CD4-positive, alpha-beta T cell treated with Interleukin-4 for 1 hour (primary cell): ENCODE data around the gene GRK2.
"Not testable (repeated sequence)": the region's sequence is repeated elsewhere in the genome, so short reads cannot be mapped to it uniquely, and the experiment has no call there.

Experiments used
- DNase-seq, 2 donors: peaks; one replicate each; pipeline ENCODE4 v3.0.0-alpha.2; 2020 to 2022

Gene GRK2

DNA sequence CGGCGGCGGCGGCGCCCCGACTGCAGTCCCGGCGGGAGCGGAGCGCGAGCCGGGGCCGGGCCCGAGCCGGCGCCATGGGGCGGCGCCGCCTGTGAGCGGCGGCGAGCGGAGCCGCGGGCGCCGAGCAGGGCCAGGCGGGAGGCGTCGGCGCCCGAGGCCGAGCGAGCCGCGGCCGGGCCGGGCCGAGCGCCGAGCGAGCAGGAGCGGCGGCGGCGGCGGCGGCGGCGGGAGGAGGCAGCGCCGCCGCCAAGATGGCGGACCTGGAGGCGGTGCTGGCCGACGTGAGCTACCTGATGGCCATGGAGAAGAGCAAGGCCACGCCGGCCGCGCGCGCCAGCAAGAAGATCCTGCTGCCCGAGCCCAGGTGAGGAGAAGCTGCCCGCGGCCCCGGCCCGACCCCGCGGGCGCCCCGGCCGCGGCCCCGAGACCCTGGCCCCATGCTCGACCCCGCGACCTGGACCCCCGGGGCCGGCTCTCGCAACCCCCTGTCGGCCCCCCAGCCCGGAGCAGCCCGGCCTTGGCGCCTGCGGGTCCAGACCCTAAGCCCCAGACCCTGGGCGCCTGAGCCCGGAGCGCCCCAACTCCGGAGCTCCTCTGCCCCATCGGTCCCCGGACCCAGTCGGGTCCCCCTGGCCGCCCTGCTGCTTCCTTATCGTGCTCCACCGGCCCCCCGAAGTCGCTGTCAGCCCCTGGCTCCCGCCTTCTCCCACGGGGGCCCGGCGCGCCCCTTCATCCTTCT is at the start of gene GRK2:
GRK2 (plus strand) TSS at position 25 of the 739 bp plus-strand sequence; CDS start at position 252, 227 bp downstream.
- peak in 1 of 2 donors; percentile 42 for DNase-seq

DNA sequence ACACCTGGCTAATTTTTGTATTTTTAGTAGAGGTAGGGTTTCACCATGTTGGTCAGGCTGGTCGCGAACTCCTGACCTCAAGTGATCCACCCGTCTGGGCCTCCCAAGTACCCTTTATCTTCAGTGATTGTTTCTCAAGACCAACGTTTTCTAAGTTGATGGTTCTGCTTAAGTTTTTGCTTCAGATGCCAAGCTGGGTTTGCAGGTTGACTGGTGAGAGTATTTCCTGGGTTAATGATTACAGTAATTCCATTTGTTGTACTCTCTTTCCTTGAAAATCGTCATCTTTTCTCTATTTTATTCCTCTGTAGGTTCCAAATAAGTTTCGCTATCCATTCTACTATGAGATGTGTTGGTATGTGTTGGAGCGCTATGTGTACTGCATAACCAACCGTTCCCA is 38.5 kb upstream of the GRK2 start:
- DNase-seq, result no peak

DNA sequence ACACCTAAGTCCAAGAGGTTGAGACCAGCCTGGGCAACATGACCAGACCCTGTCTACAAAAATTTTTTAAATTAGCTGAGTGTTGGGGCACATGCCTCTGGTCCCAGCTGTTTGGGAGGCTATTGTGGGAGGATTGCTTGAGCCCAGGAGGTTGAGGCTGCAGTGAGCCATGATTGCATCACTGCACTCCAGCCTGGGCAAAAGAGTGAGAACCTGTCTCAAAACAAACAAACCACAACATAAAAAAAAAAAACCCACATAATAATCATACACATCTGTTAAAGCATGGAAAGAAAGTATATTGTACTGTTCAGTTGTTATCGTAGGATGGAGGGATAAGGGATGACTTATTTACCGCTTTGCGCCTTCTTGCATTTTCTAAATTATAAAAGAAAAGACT is 35.9 kb upstream of the GRK2 start:
- no peak for DNase-seq

DNA sequence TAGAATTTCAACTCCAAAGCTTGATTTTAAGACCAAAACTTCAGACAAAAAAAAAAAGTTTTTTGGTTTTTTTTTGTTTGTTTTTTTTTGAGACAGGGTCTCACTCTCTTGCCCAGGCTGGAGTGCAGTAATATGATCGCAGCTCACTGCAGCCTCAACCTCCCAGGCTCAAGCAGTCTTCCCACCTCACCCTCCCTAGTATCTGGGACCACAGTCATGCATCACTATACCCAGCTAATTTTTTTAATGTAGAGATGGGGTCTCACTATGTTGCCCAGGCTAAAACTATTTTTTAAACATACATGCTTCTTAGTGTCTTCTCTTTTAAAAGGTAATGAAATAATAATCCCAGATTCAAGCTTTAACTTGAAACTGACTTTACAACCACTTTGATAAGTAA is 35.4 kb upstream of the GRK2 start:
- DNase-seq, result no peak

DNA sequence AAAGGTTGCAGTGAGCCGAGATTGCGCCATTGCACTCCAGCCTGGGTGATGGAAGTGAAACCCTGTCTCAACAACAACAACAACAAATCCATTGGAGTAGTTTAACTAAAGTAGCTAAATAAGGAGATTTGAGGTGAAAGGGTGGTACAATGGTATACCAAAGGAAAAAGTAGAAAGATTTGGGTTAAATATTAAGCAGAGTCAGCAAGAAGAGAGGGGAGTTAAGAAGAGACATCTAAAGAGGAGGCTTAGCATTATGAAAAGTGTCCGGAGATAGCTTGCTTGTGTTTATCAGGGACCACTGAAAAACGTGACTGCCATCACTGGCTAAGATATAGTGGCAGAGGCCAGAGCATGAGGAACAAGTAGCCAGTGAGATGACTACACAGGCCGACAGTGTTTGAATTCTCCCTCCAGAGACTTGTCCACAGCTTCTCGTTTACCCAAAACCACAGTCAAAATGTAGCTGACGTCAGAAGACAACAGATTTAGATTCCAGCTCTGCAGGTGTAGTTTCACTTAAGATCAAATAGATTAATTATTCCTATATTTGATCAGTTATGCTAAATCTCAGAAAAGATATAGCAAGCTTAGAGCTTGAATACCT is 32.6 kb upstream of the GRK2 start:
- no peak for DNase-seq

DNA sequence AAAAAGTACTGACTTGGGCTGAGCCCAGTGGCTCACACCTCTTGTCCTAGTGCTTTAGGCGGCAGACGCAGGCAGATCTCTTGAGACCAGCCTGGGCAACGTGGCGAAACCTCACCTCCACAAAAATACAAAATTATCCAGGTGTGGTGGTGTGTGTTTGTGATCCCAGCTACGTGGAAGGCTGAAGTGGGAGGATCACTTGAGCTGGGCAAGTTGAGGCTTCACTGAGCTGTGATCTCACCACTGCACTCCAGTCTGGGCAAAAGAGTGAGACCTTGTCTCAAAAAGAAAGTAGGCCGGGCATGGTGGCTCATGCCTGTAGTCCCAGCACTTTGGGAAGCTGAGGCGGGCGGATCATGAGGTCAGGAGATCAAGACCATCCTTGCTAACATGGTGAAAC is 31.7 kb upstream of the GRK2 start:
- not testable (repeated sequence) for DNase-seq

DNA sequence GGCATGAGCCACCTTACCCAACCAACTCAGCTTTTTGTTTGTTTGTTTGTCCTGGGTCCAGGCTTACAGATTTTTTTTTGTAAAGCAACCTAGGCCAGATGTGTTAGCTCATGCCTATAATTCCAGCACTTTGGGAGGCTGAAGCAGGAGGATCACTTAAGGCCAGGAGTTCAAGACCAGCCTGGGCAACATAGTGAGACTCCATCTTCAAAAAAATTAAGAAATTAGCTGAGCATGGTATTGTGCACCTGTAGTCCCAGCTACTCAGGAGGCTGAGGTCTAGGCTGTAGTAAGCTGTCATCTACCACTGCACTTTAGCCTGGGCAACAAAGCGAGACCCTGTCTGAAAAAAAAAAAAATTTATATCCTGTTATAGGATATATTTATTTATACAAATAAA is 28.7 kb upstream of the GRK2 start:
- no peak for DNase-seq

DNA sequence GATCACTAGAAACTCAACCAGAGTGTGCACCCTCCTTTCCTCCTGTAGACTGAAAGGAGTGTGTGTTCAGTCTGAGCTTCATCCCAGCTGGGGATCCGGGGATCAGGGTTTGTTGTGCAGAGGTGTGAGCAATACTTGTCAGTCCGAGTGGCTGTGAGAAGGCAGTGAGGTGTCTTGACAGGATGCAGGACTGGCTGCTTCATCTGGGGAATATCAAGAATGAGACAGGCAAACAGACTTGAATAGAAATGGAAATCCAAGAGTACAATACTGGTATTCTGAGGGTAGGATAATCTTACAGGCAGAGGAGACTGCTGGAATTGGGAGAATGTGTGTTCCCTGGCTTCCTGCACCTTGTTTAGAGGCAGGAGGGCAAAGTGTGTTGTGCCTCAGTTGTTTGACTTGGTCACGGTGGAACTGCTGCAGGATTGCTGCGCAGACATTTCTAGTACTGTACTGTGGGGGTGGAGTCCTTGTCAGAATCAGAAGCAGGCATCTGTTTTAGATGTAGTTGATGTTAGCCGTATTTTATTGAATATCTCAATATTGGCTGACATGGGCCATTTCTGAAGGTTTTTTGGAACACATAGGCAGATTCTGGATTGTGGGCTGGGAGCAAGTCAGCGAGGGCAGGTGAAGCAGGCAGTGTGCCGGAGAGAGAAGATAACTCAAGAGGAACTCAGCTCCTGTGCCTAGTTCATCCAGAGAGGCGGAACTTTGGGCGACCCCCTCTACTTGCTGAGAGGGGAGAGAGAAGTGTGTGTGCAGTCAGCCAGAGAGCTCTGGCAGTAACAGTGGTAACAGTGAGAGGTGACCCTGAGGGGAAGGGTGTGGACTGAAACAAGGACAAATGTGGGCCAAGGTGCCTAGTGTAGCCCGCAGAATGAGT is 27.1 kb upstream of the GRK2 start:
- DNase-seq, result no peak

DNA sequence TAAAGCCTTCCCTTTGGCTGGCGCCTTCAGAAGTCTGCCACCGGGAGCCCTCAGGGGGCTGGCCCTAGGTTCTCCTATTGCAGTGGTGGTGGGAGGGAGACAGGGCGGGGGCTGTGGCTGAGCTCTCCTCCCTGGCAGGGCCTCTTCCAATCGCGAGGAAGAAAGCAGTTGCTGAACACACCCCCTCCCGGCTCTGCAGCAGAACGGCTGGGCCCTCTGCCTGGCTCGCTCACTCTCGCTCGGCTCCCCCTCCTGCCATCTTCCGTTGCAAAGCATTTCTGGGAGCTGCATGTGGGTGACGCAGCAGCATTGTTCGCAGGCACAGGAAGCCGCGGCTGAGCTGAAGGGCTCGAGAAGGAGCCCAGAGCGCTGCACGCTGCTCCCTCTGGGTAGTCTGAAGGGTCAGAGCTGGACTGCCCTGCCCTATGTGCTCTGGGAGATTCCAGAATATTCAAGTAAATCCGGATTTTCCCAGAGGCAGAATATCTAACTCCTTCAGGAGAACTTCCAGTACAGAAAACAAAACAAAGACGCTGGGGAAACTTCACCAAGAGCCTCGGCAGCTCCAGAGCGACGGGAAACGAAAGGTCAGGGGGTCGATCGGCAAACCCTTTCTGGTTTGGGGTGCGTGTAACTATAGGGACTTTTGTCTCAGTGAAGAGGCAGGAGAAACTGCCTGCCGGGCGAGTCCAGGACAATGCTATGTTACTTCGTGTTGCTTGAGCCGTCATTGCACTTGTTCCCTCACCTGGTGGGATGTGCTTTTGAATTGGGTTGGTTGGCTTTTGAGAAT is 26.3 kb upstream of the GRK2 start:
- peak; percentile 98 for DNase-seq

DNA sequence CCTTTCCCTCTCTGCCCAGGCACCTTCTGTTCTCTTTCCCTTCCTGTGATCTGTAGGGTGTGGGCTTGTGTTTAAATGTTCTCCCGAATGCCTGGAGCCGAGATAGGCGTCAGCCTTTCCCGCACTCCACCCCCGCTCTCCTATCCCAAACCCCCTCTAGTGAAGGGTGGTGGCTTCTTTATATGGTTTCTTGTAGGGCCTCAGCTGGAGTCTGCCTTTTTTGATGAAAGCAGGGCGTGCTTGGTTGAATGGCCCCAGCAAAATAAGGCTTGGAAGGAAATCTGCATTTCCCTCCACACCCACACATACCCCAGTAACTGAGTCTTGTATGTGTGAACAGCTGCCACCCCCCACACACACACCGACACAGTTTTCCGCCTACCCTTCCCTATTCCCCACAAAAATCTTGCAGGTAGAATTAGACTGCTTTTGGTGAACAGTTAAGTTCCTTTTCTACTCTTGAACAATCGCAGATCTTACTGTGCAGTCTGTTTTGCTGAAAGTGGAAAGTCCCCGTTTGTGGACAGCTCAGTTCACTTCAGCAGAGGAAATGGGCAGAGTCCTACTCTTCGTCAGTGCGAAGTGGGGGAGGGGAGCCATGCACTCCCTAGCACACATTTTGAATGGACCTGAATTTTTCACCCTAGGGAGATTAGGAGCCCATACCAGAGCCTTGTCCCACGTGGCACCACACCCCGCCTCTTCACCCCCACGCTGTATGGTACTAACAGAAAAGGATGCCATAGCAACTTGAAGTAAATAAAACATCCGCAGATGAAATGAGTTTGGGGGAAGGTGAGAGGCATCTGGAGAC is 25.5 kb upstream of the GRK2 start:
- peak; percentile 92 for DNase-seq

DNA sequence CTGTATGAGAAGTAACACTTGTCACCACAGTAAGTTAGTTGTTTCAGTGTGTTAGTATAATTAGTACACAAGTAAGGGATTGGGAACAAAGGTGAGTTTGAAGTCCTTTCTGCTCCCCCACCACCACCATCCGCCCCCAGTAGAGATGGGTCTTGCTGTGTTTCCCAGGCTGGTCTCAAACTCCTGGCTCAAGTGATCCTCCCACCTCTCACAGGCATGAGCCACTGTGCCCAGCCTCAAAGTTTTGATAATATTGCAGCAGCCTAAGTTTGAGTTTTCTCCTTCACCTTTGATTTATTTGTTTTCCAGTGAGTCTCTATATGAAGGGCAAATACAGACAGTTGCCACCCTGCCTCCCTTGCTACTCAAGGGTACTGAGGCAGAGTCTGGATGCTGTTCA is 23.7 kb upstream of the GRK2 start:
- no peak for DNase-seq

DNA sequence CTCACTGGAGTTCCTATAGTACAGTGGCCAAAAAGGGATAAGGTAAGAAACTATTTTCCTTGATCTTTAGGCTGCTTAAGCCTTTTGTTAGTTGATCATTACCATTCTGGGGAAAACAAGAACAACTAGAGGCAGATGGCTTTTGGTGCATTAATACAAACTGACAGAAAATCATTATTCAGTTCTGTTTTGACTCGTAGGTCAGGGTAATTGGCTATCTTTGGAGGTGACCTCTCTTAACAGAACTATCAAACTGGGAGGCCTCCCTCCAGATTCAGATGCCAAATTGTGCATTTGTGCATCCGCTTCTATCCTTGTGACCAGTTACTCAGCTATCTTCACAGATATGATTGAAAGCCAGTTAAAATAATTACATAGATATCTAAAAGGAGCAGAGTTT is 23.2 kb upstream of the GRK2 start:
- no peak for DNase-seq

DNA sequence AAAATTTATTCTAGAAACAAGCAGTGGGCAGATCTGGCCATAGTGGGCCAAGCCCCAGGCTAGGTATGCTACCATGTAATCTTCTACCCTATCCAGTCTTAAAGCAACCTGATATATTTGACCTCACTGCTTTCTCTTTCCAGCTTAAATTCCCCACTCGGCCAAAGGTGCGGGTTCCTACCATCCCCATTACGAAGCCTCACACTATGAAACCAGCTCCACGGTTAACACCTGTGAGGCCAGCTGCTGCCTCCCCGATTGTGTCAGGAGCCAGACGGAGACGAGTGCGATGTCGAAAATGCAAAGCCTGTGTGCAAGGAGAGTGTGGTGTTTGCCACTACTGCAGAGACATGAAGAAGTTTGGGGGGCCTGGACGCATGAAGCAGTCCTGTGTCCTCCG is 21.2 kb upstream of the GRK2 start:
- DNase-seq, result no peak

DNA sequence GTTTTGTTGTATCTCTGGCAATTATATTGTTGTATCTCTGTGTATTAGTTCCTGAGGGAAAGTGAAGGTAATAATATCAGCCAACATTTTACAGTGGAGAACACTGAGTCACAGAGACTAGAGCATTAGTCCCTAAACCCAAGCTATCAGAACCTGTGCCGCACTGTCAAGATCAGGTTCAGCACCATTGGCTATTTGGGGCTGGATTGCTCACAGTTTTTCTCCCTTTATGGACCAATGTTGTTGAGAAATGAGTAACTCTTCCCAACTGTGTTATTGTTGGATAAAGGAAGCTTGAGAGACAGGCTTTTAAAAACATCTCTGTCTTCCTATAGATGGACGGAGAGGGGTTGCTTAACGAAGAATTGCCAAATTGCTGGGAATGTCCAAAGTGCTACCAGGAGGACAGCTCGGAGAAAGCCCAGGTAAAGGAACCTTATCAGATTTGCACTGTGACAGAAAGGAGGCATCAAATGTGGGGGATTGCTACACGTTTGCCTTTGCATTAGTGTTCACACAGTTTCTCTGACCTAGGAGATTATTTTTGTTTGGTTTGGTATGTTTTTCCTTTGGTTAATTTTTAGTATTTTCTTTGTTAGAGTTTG is 18.2 kb upstream of the GRK2 start:
- DNase-seq, result no peak

DNA sequence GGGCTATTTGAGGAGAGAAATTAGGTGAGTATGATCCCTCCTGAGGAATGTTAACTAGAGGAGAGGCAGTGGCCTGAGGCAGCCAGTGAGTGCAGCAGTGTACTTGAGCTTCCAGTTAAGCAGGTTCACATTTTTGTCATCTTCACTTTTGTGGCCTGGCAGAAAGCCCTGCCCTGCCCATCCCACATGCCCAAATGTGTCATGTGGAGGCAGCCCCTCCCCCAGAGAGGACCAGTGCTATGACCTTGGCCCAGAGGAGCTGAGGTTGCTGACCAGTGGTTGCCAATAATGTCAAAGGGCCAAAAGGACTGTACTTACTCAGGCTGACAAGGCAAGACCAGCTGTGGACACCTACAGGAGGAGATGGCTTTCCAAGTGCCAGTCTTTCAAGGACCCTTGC is 17.6 kb upstream of the GRK2 start:
- no peak for DNase-seq

DNA sequence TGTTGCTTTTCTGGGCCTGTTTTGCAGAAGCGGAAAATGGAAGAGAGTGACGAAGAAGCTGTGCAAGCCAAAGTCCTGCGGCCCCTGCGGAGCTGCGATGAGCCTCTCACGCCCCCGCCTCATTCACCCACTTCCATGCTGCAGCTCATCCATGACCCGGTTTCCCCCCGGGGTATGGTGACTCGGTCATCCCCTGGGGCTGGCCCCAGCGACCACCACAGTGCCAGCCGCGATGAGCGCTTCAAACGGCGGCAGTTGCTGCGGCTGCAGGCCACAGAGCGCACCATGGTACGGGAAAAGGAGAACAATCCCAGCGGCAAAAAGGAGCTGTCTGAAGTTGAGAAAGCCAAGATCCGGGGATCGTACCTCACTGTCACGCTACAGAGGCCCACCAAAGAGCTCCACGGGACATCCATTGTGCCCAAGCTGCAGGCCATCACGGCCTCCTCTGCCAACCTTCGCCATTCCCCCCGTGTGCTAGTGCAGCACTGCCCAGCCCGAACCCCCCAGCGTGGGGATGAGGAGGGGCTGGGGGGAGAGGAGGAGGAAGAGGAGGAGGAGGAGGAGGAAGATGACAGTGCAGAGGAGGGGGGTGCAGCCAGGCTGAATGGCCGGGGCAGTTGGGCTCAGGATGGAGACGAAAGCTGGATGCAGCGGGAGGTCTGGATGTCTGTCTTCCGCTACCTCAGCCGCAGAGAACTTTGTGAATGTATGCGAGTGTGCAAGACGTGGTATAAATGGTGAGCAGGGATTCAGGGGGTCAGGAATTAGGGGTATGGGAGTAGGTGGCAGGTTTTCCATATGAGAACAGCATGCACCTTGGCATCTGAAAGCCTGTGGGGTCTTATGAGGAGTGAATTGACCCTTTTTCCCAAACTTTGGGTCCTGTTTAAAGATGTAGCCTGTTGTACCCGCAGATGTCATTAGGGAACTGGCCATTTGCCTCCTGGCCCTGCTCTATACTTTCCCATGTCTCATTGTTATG is 15.9 kb upstream of the GRK2 start:
- DNase-seq, result no peak

DNA sequence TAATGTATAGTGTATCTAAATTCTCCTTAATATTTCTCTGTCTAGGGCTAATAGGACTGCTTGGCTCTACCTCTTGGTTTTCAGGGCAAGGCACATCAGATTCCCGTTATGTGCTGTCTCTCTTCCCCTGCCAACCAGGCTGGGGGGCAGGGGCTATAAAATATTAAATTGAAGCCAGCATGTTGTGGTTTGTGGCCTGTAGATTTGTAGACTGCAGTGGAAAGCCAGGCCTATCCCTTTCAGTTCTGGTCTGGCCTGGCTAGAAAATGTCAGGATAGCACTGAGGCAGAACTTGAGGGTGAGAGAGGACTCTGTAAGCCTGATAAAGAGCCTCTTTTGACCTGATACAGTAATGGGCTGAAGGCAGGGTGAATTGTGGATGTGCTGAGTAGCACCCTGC is 14.4 kb upstream of the GRK2 start:
- DNase-seq, result no peak

DNA sequence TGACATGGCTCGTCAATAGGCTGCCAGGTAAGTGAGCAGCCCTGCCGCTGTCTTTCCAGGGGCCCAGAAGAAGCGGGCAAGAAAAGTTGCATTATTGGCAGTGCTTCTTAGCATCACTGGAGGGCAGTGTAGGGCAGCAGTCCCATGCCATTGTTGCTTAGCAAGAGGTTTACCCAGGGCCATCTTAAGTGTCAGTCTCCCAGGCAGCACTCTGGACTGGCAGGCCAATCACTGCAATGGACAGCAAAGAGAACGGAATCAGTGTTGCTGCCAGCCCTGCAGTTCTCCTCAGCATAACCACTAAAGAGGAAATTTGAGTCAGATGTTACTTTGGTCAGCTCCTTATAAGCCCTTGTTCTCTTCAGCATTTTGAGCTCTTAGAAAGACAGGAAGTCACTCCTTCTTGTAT is 13.4 kb upstream of the GRK2 start:
- DNase-seq, result peak; percentile 56 to 59

DNA sequence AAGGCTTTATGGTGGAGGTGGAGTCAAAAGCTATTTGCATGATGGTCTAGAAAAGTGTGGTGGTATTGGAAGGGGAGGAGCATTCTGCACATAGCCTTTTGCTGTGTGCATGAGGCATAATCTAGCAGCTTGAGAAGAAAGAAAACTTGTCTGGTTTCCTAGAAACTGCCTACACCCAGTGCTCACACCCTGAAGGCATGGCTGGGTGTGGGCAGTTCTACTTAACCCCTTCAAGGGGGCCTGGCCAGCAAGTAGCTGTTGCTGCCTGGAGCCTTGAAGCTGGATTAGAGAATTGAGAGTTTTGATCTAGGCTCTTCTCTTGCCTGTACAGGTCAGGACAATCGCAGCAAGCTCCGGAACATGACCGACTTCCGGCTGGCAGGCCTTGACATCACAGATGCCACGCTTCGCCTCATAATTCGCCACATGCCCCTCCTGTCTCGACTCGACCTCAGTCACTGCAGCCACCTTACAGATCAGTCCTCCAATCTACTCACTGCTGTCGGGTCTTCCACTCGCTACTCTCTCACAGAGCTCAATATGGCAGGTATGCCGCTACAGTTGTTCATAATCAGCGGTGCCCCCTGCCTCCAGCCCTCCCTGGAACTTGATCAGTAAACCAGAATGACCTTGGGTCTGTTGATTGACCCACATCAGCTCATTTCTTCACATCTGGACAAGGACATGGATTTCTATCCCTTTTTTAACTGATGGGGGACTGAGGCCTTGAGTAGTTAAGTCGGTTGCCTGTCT is 12.2 kb upstream of the GRK2 start:
- no peak for DNase-seq

DNA sequence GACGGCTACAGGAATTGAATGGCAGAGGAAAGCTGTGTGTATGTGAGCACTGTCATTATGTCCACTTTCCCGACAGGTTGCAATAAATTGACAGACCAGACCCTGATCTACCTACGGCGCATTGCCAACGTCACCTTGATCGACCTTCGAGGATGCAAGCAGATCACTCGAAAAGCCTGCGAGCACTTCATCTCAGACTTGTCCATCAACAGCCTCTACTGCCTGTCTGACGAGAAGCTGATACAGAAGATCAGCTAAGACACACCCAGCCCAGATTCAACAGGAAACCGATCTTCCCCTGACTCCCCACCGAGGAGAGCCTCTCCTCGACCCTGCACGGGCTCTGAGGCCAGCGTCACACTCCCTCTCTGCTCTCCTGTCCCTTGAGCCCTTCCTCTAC is 11.5 kb upstream of the GRK2 start:
- no peak for DNase-seq
